ENCODE measurements around the gene STXBP3. TPM values are rescaled to one million over a fixed set of nuclear protein-coding genes. Genes with fewer than 3 reads are reported as not detected.
"Not testable (repeated sequence)": the region's sequence is repeated elsewhere in the genome, so short reads cannot be mapped to it uniquely, and the experiment has no call there.

The STXBP3 gene
- total RNA-seq, 1 experiment from 2014 or later, result 30.3 TPM

DNA sequence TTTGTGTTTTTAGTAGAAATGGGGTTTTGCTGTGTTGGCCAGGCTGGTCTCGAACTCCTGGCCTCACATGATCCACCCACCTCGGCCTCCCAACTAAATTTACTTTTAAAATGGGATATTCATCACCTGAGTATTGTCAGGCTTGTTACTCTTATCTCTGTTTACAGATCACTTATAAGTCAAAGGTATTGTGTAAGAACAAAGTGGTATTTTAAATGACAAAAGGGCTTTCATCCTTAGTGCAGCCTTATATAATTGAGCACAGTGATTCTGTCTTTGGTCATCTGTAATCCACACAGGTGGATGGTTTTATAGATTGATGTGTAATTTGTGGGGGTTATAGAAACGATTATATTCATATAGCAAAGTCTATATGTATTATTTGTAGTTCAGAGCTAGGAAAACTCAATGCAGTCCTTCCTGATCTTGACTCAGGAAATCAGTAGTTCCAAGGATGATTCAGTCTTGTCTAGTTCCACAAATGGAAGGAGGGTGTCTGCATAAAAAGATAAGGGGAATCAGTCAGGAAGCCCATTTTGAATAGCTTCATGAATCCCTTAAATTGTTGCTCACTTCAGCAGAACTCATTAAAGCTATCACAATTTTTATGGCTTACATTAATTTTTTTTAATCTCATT is 34.6 kb downstream of the STXBP3 start:
- H3K36me3 Mint-ChIP-seq (ENCODE audit: insufficient read depth, unreplicated experiment), result peaks cover 8% of the 10 kb centered on the region
- TF ChIP-seq, protein P1, sequence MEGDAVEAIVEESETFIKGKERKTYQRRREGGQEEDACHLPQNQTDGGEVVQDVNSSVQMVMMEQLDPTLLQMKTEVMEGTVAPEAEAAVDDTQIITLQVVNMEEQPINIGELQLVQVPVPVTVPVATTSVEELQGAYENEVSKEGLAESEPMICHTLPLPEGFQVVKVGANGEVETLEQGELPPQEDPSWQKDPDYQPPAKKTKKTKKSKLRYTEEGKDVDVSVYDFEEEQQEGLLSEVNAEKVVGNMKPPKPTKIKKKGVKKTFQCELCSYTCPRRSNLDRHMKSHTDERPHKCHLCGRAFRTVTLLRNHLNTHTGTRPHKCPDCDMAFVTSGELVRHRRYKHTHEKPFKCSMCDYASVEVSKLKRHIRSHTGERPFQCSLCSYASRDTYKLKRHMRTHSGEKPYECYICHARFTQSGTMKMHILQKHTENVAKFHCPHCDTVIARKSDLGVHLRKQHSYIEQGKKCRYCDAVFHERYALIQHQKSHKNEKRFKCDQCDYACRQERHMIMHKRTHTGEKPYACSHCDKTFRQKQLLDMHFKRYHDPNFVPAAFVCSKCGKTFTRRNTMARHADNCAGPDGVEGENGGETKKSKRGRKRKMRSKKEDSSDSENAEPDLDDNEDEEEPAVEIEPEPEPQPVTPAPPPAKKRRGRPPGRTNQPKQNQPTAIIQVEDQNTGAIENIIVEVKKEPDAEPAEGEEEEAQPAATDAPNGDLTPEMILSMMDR (IDR thresholded peaks at IDR 0.05; ENCODE audit: unreplicated experiment), result no peak
- CTCF ChIA-PET, result no interaction called here

DNA sequence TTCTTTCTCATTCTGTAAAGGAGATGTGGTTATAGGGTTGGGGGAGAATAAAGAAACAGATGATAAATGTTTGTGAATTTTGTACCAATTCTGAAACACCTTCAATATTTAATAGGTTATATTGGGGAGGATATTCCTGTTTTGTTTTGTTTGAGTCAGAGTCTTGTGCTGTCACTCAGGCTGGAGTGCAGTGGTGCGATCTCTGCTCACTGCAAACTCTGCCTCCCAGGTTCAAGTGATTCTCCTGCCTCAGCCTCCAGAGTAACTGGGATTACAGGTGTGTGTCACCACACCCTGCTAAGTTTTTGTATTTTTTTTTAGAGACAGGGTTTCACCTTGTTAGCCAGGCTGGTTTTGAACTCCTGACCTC is 35.1 kb downstream of the STXBP3 start:
- BruUV-seq (replicated peaks); CTCF ChIA-PET; H3K4me1 Mint-ChIP-seq (ENCODE audit: low read depth, unreplicated experiment); H3K27ac Mint-ChIP-seq (ENCODE audit: unreplicated experiment); H3K4me3 Mint-ChIP-seq (ENCODE audit: low read depth, unreplicated experiment); H3K9me3 Mint-ChIP-seq (ENCODE audit: low read depth, unreplicated experiment); DNase-seq; H3K27me3 Mint-ChIP-seq (ENCODE audit: unreplicated experiment); intact Hi-C loops (cut with micrococcal nuclease; ENCODE audit: unreplicated experiment); H3K36me3 Mint-ChIP-seq (ENCODE audit: insufficient read depth, unreplicated experiment): not testable (repeated sequence)

More for the DNA sequence above, 34.6 kb downstream of the STXBP3 start:
- DNase-seq, result no peak
- Mint-ChIP-seq H3K9me3 (ENCODE audit: low read depth, unreplicated experiment) (peaks cover 4% of the 10 kb centered on the region), H3K27me3 (ENCODE audit: unreplicated experiment) (no peaks in the 10 kb centered on the region), H3K4me3 (ENCODE audit: low read depth, unreplicated experiment) (no peak overlapping the region), H3K27ac (ENCODE audit: unreplicated experiment) (no peak overlapping the region), H3K4me1 (ENCODE audit: low read depth, unreplicated experiment) (no peaks in the 10 kb centered on the region)
- no TSS peak for BruUV-seq (replicated peaks)
- intact Hi-C loops (cut with micrococcal nuclease; ENCODE audit: unreplicated experiment), result no loop called here

DNA sequence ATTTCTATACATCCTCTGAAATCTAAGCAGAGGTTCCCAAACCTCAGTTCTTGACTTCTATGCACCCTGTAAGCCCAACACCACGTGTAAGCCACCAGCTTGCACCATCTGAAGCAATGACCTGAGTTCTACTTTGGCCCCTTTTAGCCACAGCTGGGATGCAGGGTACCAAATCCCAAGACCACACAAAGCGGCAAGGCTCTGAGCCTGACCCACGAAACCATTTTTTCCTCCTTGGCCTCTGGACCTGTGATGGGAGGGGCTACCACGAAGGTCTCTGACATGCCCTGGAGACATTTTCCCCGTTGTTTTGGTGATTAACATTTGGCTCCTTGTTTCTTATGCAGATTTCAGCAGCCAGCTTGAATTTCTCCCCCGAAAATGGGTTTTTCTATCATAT is 38.8 kb downstream of the STXBP3 start:
- no peak overlapping the region for H3K27ac Mint-ChIP-seq (ENCODE audit: unreplicated experiment)
- intact Hi-C loops (cut with micrococcal nuclease; ENCODE audit: unreplicated experiment), result no loop called here
- H3K27me3 Mint-ChIP-seq (ENCODE audit: unreplicated experiment), result no peaks in the 10 kb centered on the region
- TF ChIP-seq, protein P1 (IDR thresholded peaks at IDR 0.05; ENCODE audit: unreplicated experiment), result no peak
- H3K36me3 Mint-ChIP-seq (ENCODE audit: insufficient read depth, unreplicated experiment), result peaks cover 8% of the 10 kb centered on the region
- DNase-seq, result no peak
- CTCF ChIA-PET, result no interaction called here
- no peaks in the 10 kb centered on the region for H3K4me1 Mint-ChIP-seq (ENCODE audit: low read depth, unreplicated experiment)
- no peak overlapping the region for H3K4me3 Mint-ChIP-seq (ENCODE audit: low read depth, unreplicated experiment)
- no TSS peak for BruUV-seq (replicated peaks)
- H3K9me3 Mint-ChIP-seq (ENCODE audit: low read depth, unreplicated experiment), result peaks cover 4% of the 10 kb centered on the region

DNA sequence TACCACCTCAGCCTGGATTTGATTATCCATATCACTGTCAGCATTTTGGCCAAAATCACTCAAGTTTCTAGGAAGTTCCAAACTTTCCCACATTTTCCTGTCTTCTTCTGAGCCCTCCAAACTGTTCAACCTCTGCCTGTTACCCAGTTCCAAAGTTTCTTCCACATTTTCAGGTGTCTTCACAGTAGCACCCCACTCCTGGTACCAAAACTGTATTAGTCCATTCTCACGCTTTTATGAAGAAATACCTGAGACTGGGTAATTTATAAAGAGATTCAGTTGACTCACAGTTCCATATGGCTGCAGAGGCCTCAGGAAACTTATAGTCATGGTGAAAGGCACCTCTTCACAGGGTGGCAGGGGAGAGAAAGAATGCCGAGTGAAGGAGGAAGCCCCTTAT is 39.4 kb downstream of the STXBP3 start:
- H3K27me3 Mint-ChIP-seq (ENCODE audit: unreplicated experiment), result no peaks in the 10 kb centered on the region
- H3K27ac Mint-ChIP-seq (ENCODE audit: unreplicated experiment), result no peak overlapping the region
- no peaks in the 10 kb centered on the region for H3K4me1 Mint-ChIP-seq (ENCODE audit: low read depth, unreplicated experiment)
- H3K4me3 Mint-ChIP-seq (ENCODE audit: low read depth, unreplicated experiment), result no peak overlapping the region
- H3K36me3 Mint-ChIP-seq (ENCODE audit: insufficient read depth, unreplicated experiment), result peaks cover 5% of the 10 kb centered on the region
- peaks cover 4% of the 10 kb centered on the region for H3K9me3 Mint-ChIP-seq (ENCODE audit: low read depth, unreplicated experiment)
- CTCF ChIA-PET, result no interaction called here
- BruUV-seq (replicated peaks), result no TSS peak
- DNase-seq, result no peak
- TF ChIP-seq, protein P1 (IDR thresholded peaks at IDR 0.05; ENCODE audit: unreplicated experiment), result no peak
- intact Hi-C loops (cut with micrococcal nuclease; ENCODE audit: unreplicated experiment), result no loop called here

DNA sequence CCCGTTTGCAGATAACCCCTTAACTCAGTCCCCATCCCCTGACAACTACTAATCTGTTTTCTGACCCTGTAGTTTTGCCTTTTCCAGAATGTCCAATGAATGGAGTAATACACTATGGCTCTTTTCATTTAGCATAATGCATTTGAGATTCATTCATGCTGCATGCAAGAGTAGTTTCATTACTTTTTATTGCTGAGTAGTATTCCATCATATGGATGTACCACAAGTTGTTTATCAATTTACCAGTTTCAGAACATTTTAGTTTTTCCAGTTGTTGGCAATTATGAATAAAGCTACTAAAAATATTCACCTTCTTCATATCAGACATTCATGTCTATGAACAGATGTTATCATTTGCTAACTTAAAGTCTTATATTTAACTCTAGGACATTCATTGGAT is 45.3 kb downstream of the STXBP3 start:
- H3K27ac Mint-ChIP-seq (ENCODE audit: unreplicated experiment), result no peak overlapping the region
- TF ChIP-seq, protein P1 (IDR thresholded peaks at IDR 0.05; ENCODE audit: unreplicated experiment), result no peak
- no peak overlapping the region for H3K4me3 Mint-ChIP-seq (ENCODE audit: low read depth, unreplicated experiment)
- no TSS peak for BruUV-seq (replicated peaks)
- peaks cover 9% of the 10 kb centered on the region for H3K36me3 Mint-ChIP-seq (ENCODE audit: insufficient read depth, unreplicated experiment)
- DNase-seq, result no peak
- H3K27me3 Mint-ChIP-seq (ENCODE audit: unreplicated experiment), result no peaks in the 10 kb centered on the region
- peaks cover 6% of the 10 kb centered on the region for H3K9me3 Mint-ChIP-seq (ENCODE audit: low read depth, unreplicated experiment)
- CTCF ChIA-PET, result no interaction called here
- no peaks in the 10 kb centered on the region for H3K4me1 Mint-ChIP-seq (ENCODE audit: low read depth, unreplicated experiment)
- intact Hi-C loops (cut with micrococcal nuclease; ENCODE audit: unreplicated experiment), result no loop called here
